Chondrocyte (in vitro differentiated cells): ENCODE results near the gene CHRNA4. TPM values are rescaled to one million over a fixed set of nuclear protein-coding genes. Genes with fewer than 3 reads are reported as not detected.
A peak's percentile ranks its signal among the peaks of the same experiment; 100 is the strongest.

ENCODE experiments used
- DNase-seq: peaks from one replicate; pipeline ENCODE4 v3.0.0; 2021; ENCODE audit warnings: mixed read lengths, low spot score
- H3K27ac Mint-ChIP-seq: one replicate; pipeline ENCODE4 v1.8.0; 2021; ENCODE audit warnings: mild to moderate bottlenecking, moderate library complexity, mixed read lengths; ENCODE audit not compliant: unreplicated experiment
- H3K27me3 Mint-ChIP-seq: 2 replicates; pipeline ENCODE4 v1.8.0; 2021; ENCODE audit warnings: low read depth, mixed read lengths
- H3K36me3 Mint-ChIP-seq: 2 replicates; pipeline ENCODE4 v1.8.0; 2021; ENCODE audit warnings: low read depth, mixed read lengths
- H3K4me1 Mint-ChIP-seq: 2 replicates; pipeline ENCODE4 v1.8.0; 2021; ENCODE audit warnings: low read depth, mild to moderate bottlenecking, mixed read lengths
- H3K4me3 Mint-ChIP-seq: one replicate; pipeline ENCODE4 v1.8.0; 2021; ENCODE audit warnings: mild to moderate bottlenecking, moderate library complexity, mixed read lengths; ENCODE audit not compliant: unreplicated experiment
- H3K9me3 Mint-ChIP-seq: 2 replicates; pipeline ENCODE4 v1.8.0; 2021; ENCODE audit warnings: low read depth, mixed read lengths
- total RNA-seq: library from RNA; stranded (reverse); gene quantifications from 3 replicates; pipeline ENCODE4 v1.2.1, GENCODE V29; 2021
- TF ChIP-seq, protein P1 (sequence below): fragments of 200-600 bp; sonication (generic); IDR thresholded peaks from 2 replicates; pipeline ENCODE4 v1.5.0; 2021; ENCODE audit warnings: antibody characterized with exemption, mild to moderate bottlenecking, moderate library complexity

CHRNA4 gene
- total RNA-seq, 1 donor from 2014 or later, result not detected

DNA sequence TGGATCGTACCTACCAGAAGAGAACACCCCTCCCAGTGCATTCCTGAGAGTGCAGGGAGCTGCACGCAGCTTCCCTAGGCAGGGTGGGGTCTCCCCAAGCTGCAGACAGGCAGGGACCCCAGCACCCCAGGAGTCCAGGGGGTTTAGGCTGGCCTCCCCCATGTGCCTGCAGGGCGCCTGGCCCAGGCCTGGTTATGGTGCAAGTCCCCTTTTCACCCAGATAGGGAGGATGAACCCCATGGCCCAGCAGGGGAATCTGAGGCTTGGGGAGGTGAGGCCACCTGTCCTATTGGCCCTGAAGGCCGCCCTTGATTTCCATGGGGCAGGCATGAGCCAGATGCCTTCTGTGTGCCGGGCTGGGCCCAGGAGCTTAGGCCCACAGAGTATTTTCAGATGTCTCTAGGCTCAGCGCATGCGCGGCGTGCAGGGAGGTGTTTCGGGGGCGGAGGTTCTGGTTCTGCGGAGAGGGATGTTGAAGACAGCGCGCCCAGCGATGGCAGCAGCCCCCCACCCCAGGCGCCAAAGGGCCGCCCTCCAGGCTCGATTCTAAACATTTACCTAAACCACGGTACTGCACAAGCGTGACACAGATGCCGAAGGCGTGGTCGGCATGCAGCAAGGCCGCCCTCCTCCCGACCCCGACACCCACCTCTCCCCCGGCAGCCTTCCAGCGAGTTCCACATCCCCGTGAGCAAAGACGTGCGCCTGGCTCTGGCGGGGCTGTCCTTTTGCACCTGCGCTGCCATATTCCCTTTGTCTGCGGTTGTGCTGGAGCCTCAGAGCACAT lies 38.8 kb downstream of the CHRNA4 start:
- H3K27me3 Mint-ChIP-seq, result peaks cover 14% of the 10 kb centered on the region
- no peaks in the 10 kb centered on the region for H3K9me3 Mint-ChIP-seq
- TF ChIP-seq, protein P1, sequence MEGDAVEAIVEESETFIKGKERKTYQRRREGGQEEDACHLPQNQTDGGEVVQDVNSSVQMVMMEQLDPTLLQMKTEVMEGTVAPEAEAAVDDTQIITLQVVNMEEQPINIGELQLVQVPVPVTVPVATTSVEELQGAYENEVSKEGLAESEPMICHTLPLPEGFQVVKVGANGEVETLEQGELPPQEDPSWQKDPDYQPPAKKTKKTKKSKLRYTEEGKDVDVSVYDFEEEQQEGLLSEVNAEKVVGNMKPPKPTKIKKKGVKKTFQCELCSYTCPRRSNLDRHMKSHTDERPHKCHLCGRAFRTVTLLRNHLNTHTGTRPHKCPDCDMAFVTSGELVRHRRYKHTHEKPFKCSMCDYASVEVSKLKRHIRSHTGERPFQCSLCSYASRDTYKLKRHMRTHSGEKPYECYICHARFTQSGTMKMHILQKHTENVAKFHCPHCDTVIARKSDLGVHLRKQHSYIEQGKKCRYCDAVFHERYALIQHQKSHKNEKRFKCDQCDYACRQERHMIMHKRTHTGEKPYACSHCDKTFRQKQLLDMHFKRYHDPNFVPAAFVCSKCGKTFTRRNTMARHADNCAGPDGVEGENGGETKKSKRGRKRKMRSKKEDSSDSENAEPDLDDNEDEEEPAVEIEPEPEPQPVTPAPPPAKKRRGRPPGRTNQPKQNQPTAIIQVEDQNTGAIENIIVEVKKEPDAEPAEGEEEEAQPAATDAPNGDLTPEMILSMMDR, result no peak
- no peak overlapping the region for H3K27ac Mint-ChIP-seq
- H3K4me1 Mint-ChIP-seq, result no peaks in the 10 kb centered on the region
- H3K4me3 Mint-ChIP-seq, result no peak overlapping the region
- DNase-seq, result peak; percentile 79
- no peaks in the 10 kb centered on the region for H3K36me3 Mint-ChIP-seq

DNA sequence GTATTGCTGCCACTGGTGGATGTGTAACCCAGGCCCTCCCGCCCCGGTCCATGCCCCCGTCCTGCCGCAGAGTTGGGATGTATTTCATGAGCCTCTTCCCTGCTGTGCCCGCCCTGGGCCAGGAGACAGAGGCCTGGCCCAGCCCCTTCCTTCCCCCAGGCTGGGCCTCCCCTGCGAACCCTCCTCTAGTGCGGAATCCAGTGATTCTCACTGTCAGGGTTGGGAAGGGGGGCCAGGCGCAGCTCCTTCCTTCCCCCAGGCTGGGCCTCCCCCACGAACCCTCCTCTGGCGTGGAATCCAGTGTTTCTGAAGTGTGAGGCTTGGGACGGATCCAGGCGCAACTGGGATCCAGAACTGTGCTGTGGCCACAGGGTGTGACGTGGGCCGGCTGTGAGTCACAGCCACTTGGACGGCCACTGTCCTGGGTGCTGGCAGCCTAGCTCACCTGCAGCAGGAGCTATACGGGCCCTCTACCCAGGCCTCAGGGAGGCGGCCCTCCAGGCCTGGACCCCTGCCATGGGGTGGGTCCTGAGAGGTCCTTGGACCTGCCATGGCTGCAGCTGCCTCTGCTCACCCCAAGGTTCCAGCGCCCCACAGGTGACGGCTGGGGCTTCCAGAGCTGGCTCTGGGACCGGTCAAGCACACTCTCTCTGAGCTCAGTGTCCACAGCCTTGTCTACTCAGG lies 39.9 kb downstream of the CHRNA4 start:
- H3K36me3 Mint-ChIP-seq, result no peaks in the 10 kb centered on the region
- peak; percentile 82 for DNase-seq
- no peaks in the 10 kb centered on the region for H3K9me3 Mint-ChIP-seq
- no peaks in the 10 kb centered on the region for H3K4me1 Mint-ChIP-seq
- no peak overlapping the region for H3K4me3 Mint-ChIP-seq
- H3K27ac Mint-ChIP-seq, result no peak overlapping the region
- H3K27me3 Mint-ChIP-seq, result peaks cover 14% of the 10 kb centered on the region
- TF ChIP-seq, protein P1, result no peak

DNA sequence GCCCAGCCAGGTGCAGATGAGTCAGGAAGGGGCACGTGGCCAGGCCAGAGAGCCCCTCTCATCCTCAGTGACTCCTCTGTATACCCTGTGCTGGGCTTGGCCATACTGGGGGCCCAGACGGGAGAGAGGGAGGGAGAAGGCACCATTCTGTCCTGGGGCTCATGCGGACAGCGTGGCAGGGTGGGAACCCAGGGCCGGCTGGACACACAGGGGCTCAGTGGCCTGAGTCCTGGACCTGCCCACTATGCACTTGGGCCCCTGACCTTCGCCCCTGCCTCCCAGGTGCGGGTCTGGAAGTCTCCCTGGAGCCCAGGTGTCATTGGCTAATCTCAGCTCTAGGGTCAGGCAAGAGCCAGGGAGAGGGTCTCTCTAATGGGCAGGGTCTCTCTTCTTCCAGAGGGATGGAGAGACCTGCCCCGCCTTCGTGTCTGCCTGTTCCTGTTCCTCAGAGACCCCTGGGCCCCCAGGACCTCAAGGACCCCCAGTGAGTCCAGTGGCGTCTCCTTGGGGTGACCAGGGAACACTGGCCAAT lies 40.5 kb downstream of the CHRNA4 start:
- DNase-seq, result peak; percentile 72
- no peaks in the 10 kb centered on the region for H3K9me3 Mint-ChIP-seq

DNA sequence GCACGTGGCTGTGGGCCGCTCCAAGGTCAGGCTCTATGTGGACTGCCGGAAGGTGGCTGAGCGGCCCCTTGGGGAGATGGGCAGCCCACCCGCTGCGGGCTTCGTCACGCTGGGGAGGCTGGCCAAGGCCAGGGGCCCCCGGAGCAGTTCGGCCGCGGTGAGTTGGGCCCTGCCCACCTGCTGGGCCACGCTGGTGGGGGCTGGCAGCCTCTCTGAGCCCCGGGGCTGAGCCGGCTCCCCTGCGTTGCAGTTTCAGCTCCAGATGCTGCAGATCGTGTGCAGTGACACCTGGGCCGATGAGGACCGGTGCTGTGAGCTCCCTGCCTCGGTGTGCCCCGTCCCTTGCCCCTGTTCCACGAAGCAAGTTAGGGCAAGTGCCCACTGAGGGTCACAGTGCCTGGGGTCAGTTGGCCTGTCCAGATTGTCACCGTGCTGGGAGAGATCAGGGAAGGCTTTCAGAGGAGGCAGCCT lies 41.1 kb downstream of the CHRNA4 start:
- TF ChIP-seq, protein P1, result no peak
- no peaks in the 10 kb centered on the region for H3K4me1 Mint-ChIP-seq
- no peaks in the 10 kb centered on the region for H3K36me3 Mint-ChIP-seq
- H3K27ac Mint-ChIP-seq, result no peak overlapping the region
- peaks cover 14% of the 10 kb centered on the region for H3K27me3 Mint-ChIP-seq
- H3K9me3 Mint-ChIP-seq, result no peaks in the 10 kb centered on the region
- H3K4me3 Mint-ChIP-seq, result no peak overlapping the region
- peak; percentile 76 for DNase-seq

More for the DNA sequence above, 40.5 kb downstream of the CHRNA4 start:
- TF ChIP-seq, protein P1, result no peak
- Mint-ChIP-seq H3K27ac (no peak overlapping the region), H3K36me3 (no peaks in the 10 kb centered on the region), H3K4me1 (no peaks in the 10 kb centered on the region), H3K27me3 (peaks cover 14% of the 10 kb centered on the region), H3K4me3 (no peak overlapping the region)
